ENCODE measurements around the gene KCNQ5.
"Not testable (repeated sequence)": the region's sequence is repeated elsewhere in the genome, so short reads cannot be mapped to it uniquely, and the experiment has no call there.

KCNQ5 gene

DNA sequence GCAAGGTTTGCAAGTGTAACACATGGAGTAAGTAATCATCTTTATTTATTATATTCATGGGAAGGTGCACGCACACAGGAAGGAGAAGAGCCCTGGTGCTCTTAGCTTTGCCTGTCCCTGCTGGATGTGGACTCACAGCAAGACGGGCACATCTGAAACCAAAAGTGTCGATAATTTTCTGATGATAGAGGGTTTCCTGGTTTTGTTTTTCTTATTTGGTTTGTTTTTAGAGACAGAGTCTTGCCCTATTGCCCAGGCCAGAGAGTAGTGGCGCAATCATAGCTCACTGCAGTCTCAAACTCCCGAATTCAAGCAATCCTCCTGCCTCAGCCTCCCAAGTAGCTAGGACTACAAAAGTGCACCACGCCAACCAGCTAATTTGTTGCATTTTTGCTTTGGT lies 611.2 kb downstream of the KCNQ5 start:
- TF ChIP-seq CTCF (IDR thresholded peaks at IDR 0.05; ENCODE audit: insufficient read depth, missing control alignments) = no peak
- DNase-seq (ENCODE audit: insufficient read length, low spot score) (no peak), FAIRE-seq (no peak)

DNA sequence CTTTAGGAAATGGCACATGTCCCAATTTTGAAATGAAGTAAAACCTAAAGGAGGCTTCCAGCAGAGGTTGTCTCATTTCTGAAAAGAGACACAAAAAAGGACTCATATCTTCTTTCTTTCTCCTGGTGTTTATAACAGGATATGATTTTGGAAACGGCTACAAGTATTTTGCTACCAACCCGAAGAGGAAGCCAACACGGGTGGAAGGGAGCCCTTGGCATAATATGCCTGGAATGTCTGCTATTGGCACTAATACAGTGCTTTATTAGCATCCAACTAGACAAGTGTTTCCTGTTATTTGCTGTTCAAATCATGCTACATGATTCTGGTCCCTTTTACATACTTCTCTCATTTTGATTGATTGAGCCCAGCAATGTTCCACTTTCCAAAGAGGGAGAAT lies 612.1 kb downstream of the KCNQ5 start:
- DNase-seq (ENCODE audit: insufficient read length, low spot score); FAIRE-seq: not testable (repeated sequence)

GRCh38 chr6:73234733-73235132 lies 612.9 kb downstream of the KCNQ5 start:
- no peak for TF ChIP-seq CTCF (IDR thresholded peaks at IDR 0.05; ENCODE audit: insufficient read depth, missing control alignments)
- DNase-seq (ENCODE audit: insufficient read length, low spot score) = no peak
- FAIRE-seq = no peak

GRCh38 chr6:73236144-73236750 lies 614.4 kb downstream of the KCNQ5 start:
- FAIRE-seq (no peak), DNase-seq (ENCODE audit: insufficient read length, low spot score) (no peak)
- no peak for TF ChIP-seq CTCF (IDR thresholded peaks at IDR 0.05; ENCODE audit: insufficient read depth, missing control alignments)

GRCh38 chr6:73240730-73241129 lies 618.9 kb downstream of the KCNQ5 start:
- no peak for TF ChIP-seq CTCF (IDR thresholded peaks at IDR 0.05; ENCODE audit: insufficient read depth, missing control alignments)
- no peak for DNase-seq (ENCODE audit: insufficient read length, low spot score)
- FAIRE-seq = no peak

- FAIRE-seq (no peak), DNase-seq (ENCODE audit: insufficient read length, low spot score) (no peak)
- no peak for TF ChIP-seq CTCF (IDR thresholded peaks at IDR 0.05; ENCODE audit: insufficient read depth, missing control alignments)
These were observed 620.1 kb downstream of the KCNQ5 start for GRCh38 chr6:73242001-73242400.

Measured in D721Med (cell line).